ENCODE results near the gene KRR1. TPM values are rescaled to one million over a fixed set of nuclear protein-coding genes. Genes with fewer than 3 reads are reported as not detected.
"Not testable (repeated sequence)": the region's sequence is repeated elsewhere in the genome, so short reads cannot be mapped to it uniquely, and the experiment has no call there.

KRR1 gene
- total RNA-seq, 4 donors from 2014 or later, result 3.2 to 28.1 (median 11.7) TPM

GRCh38 chr12:75488553-75488952 lies 22.9 kb downstream of the KRR1 start:
- in situ Hi-C loops (cut with MboI; ENCODE audit: low pct_ligation_motif_present in 1 of 4, low pct_unique_long_range_greater_than_20kb in 1 of 4, low sequenced_read_pairs in 3 of 4), result no loop called here

DNA sequence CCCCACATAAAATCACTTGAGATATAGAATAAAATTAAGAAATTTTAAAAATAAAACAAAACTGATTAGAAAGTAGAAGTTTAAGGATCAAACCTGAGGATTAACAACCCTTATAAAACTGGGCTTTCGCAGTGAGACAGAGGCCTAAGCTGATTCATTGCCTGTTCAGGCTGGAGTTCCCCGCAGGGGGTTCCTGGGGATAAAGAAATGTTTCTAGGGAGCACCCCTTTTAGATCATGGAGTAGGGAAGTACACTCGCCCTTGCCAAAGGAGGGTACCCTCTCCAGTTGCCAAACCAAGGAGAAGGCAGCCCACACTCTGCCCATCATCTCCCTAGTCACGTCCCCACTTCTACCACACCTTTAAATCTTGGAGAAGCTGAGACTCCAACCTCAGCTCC lies 24.1 kb downstream of the KRR1 start:
- no peaks in the 10 kb centered on the region for H3K27me3 ChIP-seq
- no peak overlapping the region for H3K27ac ChIP-seq
- in situ Hi-C loops (cut with MboI; ENCODE audit: low pct_ligation_motif_present in 1 of 4, low pct_unique_long_range_greater_than_20kb in 1 of 4, low sequenced_read_pairs in 3 of 4), result no loop called here
- DNase-seq, result no peak
- peaks cover 0 to 27% (median 8%) of the 10 kb centered on the region in 4 donors for H3K4me1 ChIP-seq
- H3K4me3 ChIP-seq, result no peak overlapping the region
- 89 to 100% methylated on average over 1 to 4 of the region's 4 CpGs for WGBS, 2 donors (ENCODE audit: low coverage in 1 of 2)
- intact Hi-C loops (cut with DNase I; ENCODE audit: low total_unique reads), result loop anchor here (10.0 kb wide), 1 partner anchor 153 kb away; the partner anchor contains the start of genes CAPS2 and GLIPR1L1
- no peaks in the 10 kb centered on the region for H3K36me3 ChIP-seq
- no peak for TF ChIP-seq POLR2A (IDR thresholded peaks at IDR 0.05)
- TF ChIP-seq, protein P1, sequence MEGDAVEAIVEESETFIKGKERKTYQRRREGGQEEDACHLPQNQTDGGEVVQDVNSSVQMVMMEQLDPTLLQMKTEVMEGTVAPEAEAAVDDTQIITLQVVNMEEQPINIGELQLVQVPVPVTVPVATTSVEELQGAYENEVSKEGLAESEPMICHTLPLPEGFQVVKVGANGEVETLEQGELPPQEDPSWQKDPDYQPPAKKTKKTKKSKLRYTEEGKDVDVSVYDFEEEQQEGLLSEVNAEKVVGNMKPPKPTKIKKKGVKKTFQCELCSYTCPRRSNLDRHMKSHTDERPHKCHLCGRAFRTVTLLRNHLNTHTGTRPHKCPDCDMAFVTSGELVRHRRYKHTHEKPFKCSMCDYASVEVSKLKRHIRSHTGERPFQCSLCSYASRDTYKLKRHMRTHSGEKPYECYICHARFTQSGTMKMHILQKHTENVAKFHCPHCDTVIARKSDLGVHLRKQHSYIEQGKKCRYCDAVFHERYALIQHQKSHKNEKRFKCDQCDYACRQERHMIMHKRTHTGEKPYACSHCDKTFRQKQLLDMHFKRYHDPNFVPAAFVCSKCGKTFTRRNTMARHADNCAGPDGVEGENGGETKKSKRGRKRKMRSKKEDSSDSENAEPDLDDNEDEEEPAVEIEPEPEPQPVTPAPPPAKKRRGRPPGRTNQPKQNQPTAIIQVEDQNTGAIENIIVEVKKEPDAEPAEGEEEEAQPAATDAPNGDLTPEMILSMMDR (IDR thresholded peaks at IDR 0.05), result no peak
- H3K9me3 ChIP-seq, result no peaks in the 10 kb centered on the region

More at GRCh38 chr12:75488553-75488952, 22.9 kb downstream of the KRR1 start:
- peaks cover 0 to 18% (median 5%) of the 10 kb centered on the region in 4 donors for H3K4me1 ChIP-seq
- intact Hi-C loops (cut with DNase I; ENCODE audit: low total_unique reads), result loop anchor here (10.0 kb wide), 1 partner anchor 154 kb away; the partner anchor contains the start of genes CAPS2 and GLIPR1L1
- no peak overlapping the region for H3K27ac ChIP-seq
- TF ChIP-seq EP300 (IDR thresholded peaks at IDR 0.05; ENCODE audit: low read depth), result no peak
- TF ChIP-seq, protein P1 (IDR thresholded peaks at IDR 0.05), result peak in 3 of 5 experiments; percentile 13 to 22 (median 14)
- H3K9me3 ChIP-seq, result no peaks in the 10 kb centered on the region
- DNase-seq, result no peak
- no peak overlapping the region for H3K4me3 ChIP-seq
- H3K27me3 ChIP-seq, result no peaks in the 10 kb centered on the region
- H3K36me3 ChIP-seq, result no peaks in the 10 kb centered on the region

GRCh38 chr12:75484450-75484849 lies 27.0 kb downstream of the KRR1 start:
- DNase-seq; in situ Hi-C loops (cut with MboI; ENCODE audit: low pct_ligation_motif_present in 1 of 4, low pct_unique_long_range_greater_than_20kb in 1 of 4, low sequenced_read_pairs in 3 of 4); H3K36me3 ChIP-seq; H3K27me3 ChIP-seq; H3K9me3 ChIP-seq; H3K4me3 ChIP-seq: not testable (repeated sequence)
- peak overlapping the region in 3 of 4 donors; percentile 78 to 83 (median 79) for H3K27ac ChIP-seq
- intact Hi-C loops (cut with DNase I; ENCODE audit: low total_unique reads), result loop anchor here (10.0 kb wide), 1 partner anchor 150 kb away; the partner anchor contains the start of genes CAPS2 and GLIPR1L1
- peaks cover 0 to 33% (median 12%) of the 10 kb centered on the region in 4 donors for H3K4me1 ChIP-seq
- 85 to 88% methylated on average over 2 of the region's 2 CpGs for WGBS, 2 donors (ENCODE audit: low coverage in 1 of 2)

DNA sequence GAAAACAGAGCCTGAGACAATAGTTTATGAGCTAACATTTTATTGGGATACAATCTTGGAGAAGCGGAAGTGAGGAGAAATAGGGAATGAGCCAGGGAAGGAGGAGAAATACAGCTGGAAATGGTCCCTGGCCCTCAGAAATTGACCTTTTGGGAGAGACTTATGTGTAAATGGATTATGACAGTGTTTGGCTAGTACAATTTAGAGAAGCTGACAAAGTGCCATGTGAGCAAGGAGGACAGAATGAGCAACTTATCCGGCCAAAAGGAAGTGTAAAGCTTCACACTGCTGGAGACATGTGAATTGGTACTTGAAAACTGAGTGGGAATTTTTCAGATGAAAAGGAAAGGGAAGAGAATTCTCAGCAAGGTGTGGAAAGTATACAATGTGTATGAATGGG lies 28.0 kb downstream of the KRR1 start:
- Histone ChIP-seq H3K4me1 (peaks cover 0 to 29% (median 12%) of the 10 kb centered on the region in 4 donors), H3K9me3 (no peaks in the 10 kb centered on the region), H3K4me3 (peak overlapping the region in 1 of 4 donors; percentile 41), H3K27ac (peak overlapping the region; percentile 72 to 83 (median 78)), H3K27me3 (no peaks in the 10 kb centered on the region), H3K36me3 (no peaks in the 10 kb centered on the region)
- TF ChIP-seq POLR2A (IDR thresholded peaks at IDR 0.05), result no peak
- TF ChIP-seq EP300 (IDR thresholded peaks at IDR 0.05; ENCODE audit: low read depth), result no peak
- TF ChIP-seq POLR2AphosphoS5 (IDR thresholded peaks at IDR 0.05), result no peak
- TF ChIP-seq, protein P1 (IDR thresholded peaks at IDR 0.05), result no peak
- WGBS, 2 donors (ENCODE audit: low coverage in 1 of 2), result 39 to 44% methylated on average over 2 of the region's 2 CpGs
- intact Hi-C loops (cut with DNase I; ENCODE audit: low total_unique reads) (loop anchor here (10.0 kb wide), 1 partner anchor 149 kb away; the partner anchor contains the start of genes CAPS2 and GLIPR1L1), in situ Hi-C loops (cut with MboI; ENCODE audit: low pct_ligation_motif_present in 1 of 4, low pct_unique_long_range_greater_than_20kb in 1 of 4, low sequenced_read_pairs in 3 of 4) (no loop called here)
- no peak for DNase-seq

DNA sequence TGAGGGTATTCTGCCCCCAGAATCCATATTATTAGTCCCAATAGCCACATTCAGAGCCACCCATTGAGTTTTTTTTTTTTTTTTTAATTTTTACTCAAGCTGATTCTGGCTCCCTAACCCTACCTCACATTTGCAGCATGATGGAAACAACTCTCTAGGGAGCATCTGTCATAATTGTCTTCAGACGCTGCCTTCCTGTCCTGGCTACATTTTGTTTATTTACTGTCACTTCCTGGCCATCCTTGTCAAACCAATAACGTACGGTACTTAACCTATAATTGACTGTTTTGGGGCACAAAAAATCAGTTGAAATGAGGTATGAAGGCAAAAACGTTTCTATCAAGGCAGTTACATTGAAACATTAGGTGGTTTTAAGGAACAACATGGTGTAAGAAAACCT lies 28.8 kb downstream of the KRR1 start:
- in situ Hi-C loops (cut with MboI; ENCODE audit: low pct_ligation_motif_present in 1 of 4, low pct_unique_long_range_greater_than_20kb in 1 of 4, low sequenced_read_pairs in 3 of 4), result no loop called here
- H3K27me3 ChIP-seq, result no peaks in the 10 kb centered on the region
- WGBS, 2 donors (ENCODE audit: low coverage in 1 of 2), result 30% methylated on average over 4 of the region's 4 CpGs
- H3K4me1 ChIP-seq, result peaks cover 0 to 29% (median 12%) of the 10 kb centered on the region in 4 donors
- H3K4me3 ChIP-seq, result peak overlapping the region in 1 of 4 donors; percentile 41
- peak overlapping the region; percentile 72 to 83 (median 78) for H3K27ac ChIP-seq
- H3K36me3 ChIP-seq, result no peaks in the 10 kb centered on the region
- H3K9me3 ChIP-seq, result no peaks in the 10 kb centered on the region
- TF ChIP-seq, protein P1 (IDR thresholded peaks at IDR 0.05), result no peak
- no peak for TF ChIP-seq POLR2A (IDR thresholded peaks at IDR 0.05)
- no peak for TF ChIP-seq EP300 (IDR thresholded peaks at IDR 0.05; ENCODE audit: low read depth)
- no peak for DNase-seq
- intact Hi-C loops (cut with DNase I; ENCODE audit: low total_unique reads), result loop anchor here (10.0 kb wide), 1 partner anchor 148 kb away; the partner anchor contains the start of genes CAPS2 and GLIPR1L1
